LoVo (cell line): ENCODE measurements around the gene FZD4.
"Not testable (repeated sequence)": the region's sequence is repeated elsewhere in the genome, so short reads cannot be mapped to it uniquely, and the experiment has no call there.

ENCODE experiments used
- DNase-seq: peaks from one replicate; pipeline ENCODE4 v3.0.0-alpha.2; 2016; ENCODE audit warnings: low spot score

Gene FZD4

DNA sequence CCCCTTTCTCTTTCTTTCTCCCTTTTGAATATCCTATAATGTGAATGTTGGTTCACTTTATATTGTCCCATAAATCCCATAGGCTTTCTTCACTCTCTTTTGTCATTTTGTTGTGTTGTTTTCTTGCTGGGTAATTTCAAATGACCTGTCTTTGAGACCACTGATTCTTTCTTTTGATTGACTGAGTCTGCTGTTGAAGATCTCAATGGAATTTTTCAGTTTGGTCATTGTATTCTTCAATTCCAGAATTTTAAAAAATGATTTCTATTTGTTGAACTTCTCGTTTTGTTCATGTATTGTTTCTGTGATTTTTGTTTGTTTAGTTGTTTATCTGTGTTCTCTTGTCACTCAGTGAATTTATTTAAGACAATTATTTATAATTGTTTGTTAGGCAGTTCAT is 17.5 kb upstream of the FZD4 start:
- DNase-seq: no peak

DNA sequence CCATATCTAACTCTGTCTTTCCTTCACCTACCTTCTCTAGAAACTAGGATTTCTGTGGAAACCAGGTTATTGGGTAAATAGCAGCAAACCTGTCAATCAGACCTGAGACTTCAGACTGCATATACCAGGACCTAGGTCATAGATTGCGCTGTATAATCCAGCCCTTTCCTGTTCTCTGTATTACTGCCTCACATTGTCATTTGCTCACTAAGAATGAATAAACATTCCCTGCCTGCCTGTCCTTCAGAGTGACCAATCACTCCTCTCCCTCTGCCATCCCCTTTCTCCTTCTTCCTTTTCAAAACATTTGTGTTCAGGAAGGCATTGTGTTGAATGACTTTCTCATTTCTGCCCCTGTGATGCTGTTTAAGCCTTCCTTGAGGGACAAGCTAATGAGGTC is 14.1 kb upstream of the FZD4 start:
- DNase-seq: no peak

DNA sequence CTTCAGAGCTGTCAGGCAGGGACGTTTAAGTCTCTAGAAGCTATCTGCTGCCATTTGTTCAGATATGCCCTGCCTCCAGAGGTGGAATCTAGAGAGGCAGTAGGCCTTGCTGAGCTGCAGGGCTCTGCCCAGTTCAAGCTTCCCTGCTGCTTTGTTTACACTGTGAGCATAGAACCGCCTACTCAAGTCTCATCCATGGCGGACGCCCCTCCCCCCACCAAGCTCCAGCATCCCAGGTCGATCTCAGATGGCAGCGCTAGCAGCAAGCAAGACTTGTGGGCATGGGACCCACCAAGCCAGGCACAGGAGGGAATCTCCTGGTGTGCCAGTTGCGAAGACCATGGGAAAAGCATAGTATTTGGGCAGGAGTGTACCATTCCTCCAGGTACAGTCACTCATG is 12.4 kb upstream of the FZD4 start:
- not testable (repeated sequence) for DNase-seq

DNA sequence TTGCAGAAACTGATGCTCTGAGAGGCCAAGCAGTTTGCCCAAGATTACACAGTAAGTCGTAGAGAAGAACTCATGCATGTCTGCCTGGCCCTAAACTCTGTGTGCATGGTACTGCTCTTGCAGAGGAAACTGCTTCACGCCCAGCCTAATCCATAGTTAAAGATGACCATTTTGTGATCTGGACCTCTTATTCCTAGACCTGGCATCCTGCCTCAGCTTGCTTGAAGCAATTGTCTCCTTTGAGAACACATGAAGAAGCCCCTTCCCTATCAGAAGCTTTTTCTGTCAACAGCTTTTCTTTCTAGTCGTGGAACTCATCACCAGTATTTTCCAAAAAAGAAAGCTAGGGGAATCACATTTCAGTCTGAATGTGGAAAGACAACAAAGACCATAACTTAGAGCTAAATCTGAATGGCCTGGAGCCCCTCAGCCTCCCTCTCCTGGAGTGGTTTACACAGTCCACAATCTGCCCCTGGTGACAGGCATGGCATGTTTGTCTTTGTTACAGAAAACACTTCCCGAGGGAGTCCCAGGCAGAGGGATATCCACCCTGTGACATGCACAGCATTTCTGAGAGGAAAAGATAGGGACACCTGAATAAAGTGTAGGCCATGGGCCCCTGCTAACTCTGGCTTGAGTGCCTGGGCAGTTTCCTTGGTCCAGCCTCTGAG is 2.9 kb upstream of the FZD4 start:
- DNase-seq: no peak

DNA sequence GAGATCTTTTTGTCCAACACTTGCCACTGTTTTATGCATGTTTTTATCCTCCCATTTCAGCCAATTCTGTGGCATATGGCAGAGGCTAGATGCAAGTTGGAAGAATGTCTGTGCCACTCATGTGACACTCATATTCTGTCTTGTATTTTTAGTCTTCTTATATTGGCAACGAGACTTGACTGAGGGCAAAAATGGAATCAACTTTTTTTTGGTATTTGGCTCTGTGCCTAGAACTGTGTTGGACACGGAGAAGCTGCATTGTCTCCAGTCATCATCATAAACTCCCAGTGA is 1.7 kb upstream of the FZD4 start:
- DNase-seq: no peak

DNA sequence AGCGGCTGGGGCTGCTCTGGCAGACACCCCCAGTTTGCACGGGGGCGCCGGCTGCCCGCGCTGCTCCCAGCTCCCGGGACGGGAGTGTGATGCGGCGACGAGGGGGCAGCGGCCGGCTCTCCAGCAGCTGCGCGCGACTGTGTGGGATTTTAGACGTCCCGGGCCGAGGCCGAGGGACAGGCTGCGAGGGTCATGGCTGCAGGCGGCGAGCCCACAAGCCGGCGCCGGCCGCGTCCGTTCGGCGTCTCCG is 159 bp downstream of the FZD4 start:
- no peak for DNase-seq

DNA sequence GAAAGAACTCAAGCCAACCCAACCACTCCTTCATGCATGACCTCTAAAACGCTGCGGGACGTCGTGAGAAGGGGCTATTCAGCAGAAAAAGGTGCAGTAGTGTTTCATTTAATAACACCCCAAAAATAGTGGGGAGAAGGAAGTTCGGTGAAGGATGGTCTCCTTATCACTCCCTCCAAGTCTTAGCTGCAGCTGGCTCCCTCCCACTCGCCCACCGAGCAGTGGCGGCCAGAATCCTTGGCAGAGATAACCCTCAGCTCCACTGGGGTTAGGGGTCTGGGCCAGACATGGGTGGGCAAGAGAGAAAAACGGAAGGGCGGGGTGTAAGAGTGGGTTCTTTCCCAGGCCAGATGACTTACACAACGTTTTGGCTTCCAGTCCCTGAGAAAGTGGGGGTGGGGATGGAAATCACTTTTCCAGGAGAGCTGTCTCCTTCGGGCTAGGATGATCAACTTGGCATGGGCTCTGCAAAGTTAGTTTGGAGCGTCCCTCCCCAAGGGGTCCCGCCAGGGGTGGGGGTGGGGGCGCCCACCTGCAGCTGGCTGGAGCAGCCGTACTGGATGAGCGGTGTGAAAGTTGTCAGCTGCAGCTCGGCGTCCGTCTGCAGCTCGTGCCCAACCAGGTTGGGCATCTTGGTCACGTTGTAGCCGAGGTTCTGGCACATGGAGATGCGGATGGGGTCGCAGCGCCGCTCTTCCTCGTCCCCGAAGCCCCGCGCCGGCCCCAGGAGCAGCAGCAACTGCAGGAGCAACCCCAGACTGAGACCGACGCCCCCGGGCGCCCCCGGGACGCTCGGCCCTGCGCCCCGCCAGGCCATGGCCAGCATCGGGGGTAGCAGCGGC is 705 bp downstream of the FZD4 start:
- DNase-seq: peak; percentile 8

DNA sequence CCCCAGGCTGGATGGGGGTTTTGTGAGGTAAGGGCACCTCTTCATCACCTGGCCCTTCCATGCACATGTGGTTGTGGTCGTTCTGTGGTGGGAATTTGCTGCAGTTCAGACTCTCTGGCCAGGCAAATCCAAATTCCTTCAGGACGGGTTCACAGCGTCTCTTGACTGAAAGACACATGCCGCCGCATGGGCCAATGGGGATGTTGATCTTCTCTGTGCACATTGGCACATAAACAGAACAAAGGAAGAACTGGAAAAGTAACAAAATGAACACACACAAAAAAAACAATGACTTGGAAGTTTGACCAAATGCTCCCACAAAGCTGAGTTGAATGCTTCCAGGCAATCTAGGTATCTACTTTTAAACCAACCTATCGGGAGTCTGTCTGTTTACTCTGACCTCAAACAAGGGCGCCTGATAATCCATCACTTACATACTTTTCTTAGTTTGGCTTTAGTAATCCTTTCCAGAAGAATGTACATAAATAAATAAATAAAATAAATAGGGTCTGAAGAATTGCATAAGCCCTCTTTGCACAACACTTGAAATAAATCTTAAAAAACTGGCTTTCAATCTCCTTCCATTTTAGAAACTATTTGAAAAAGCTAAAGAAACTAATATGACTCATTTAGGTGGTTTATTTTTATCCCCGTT is 2.8 kb downstream of the FZD4 start:
- DNase-seq: no peak

DNA sequence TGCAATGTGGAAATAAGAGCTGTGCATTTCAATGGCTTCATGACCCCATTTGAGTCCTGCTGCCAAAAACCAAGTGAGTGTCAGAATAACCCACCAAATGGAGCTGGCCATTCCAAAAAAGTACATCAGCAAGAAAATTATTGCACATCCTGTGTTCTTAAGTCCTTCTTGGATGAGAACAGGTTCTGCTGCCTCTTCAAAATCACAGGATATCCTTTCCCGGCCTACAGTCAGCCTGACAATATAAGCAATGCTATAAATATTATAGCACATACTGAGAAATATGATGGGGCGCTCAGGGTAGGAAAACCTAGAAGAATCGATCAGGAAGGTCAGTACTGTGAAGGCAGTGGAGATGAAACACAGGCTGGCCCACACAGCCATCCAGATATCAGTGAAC is 3.5 kb downstream of the FZD4 start:
- DNase-seq: no peak

DNA sequence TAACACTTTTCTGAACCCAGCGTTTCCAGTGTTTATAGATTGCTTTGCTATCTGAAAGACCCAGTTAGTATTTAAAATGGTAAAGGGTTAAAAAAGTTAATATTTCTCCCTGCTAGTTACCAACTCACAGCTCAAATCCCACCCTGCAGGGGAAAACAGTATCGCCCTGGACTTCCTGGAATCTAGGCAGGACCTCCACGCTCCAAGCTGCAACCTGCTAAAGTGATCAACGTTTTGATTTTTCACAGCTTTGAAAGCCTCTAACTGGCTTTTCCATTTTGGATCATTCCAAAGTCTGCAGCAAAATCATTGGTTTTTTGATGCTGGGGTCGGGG is 4.6 kb downstream of the FZD4 start:
- DNase-seq: no peak

DNA sequence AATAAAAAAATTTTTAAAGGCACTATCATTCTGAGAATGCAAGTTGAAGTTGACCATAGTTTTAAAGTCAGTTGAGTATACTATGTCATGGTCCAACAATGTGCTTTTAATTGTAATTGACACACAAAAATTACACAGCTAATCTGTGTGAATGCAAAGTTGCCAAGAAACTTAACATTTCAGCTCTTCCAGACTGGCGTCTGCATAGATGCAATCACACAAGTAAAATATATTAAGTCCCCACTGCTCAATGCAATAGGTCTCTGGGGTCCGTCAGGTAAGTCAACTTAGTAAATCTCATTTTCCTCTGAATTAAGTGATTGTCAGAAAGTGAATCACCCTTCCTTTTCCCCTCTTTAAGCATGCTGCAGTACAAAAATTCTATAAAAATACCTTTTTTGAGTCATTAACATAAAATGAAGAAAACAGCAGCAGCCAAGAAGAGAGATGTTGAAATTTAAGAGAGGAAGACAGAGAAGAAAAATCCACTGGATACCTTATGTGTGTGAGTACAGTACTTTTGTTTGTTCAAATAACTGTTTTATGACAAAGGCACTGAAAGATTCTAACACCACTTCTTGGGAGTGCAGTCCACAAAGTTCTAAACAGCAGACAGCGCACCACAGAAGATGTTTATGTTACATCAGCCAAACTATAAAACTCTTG is 5.1 kb downstream of the FZD4 start:
- DNase-seq: no peak

DNA sequence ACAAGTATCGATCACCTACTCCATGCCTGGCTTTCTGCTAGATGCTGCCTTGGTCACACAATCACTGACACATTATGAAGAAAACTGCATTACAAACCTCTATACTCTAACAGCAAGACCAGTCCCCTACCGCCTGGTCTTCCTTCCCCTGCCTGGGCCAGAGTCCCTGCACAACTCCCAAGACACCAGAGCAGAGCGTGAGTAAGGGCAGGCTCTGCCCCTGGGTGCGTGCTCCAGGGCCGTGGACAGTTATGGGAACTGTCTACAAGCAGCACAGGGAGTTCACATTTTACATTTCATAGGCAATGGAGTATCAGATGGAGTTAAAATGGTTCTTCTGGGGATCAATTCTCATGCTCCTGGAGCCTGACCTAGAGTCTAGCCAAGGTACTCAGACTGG is 6.5 kb downstream of the FZD4 start:
- DNase-seq: no peak

DNA sequence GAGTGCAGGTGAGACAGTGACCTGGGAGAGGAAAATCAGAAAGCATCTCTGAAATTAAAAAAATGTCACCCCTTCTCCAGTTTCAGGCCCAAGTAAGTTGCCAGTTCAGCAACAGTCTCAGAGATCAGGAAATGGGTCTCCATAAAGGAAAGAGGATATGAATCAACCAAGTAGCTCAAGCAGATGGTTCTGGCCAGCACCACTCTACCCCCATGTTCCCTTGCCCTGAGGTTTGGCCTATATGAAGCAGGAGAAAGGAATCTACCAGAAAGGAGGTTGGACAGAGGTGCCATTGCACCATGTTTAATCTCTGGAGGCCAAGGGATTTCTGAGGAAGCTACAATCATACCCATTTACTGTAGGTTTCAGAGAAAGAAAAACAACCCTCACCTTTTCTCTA is 7.7 kb downstream of the FZD4 start:
- DNase-seq: no peak

DNA sequence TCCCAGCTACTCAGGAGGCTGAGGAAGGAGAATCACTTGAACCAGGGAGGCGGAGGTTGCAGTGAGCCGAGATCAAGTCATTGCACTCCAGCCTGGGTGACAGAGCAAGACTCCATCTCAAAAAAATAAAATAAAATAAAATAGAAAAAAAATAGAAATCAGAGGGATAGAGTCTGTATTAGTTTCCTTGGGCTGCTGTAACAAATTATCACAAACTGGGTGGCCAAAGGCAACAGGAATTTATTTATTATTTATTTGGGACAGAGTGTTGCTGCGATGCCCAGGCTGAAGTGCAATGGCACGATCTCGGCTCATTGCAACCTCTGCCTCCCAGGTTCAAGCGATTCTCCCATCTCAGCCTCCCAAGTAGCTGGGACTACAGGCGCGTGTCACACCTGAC is 11.7 kb downstream of the FZD4 start:
- not testable (repeated sequence) for DNase-seq

DNA sequence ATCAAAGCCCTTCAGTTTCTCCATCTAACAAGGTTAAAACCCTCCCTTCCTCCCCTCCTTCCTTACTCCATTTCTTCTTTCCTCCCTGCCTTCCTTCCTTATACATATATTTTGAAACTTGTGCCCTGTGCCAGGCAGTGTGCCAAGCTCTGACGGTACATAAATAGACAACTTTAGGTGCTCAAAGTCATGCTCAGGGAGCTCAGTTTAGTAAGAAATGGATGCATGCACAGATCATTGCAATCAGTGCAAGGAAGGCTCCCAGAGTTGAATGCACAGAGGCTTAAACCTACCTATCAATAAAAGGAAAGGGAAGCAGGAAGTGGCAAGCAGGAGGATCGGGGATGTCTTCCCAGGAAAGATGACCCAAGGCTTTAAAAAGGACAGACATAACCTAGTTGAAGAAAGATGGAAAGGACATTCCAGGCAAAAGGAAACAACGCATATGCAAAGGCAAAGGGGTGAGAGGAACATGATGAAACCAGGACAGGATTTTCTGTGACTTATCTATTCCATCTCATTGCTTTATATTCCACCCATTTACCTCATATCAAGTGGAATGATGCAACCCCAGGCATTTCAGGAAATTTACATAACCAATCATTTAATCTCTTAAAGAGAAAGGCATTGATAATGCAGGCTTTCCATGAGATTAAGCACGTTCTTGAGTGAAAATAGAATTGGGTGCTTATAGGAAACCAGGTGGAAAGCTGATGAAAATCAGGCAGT is 13.2 kb downstream of the FZD4 start:
- DNase-seq: no peak

DNA sequence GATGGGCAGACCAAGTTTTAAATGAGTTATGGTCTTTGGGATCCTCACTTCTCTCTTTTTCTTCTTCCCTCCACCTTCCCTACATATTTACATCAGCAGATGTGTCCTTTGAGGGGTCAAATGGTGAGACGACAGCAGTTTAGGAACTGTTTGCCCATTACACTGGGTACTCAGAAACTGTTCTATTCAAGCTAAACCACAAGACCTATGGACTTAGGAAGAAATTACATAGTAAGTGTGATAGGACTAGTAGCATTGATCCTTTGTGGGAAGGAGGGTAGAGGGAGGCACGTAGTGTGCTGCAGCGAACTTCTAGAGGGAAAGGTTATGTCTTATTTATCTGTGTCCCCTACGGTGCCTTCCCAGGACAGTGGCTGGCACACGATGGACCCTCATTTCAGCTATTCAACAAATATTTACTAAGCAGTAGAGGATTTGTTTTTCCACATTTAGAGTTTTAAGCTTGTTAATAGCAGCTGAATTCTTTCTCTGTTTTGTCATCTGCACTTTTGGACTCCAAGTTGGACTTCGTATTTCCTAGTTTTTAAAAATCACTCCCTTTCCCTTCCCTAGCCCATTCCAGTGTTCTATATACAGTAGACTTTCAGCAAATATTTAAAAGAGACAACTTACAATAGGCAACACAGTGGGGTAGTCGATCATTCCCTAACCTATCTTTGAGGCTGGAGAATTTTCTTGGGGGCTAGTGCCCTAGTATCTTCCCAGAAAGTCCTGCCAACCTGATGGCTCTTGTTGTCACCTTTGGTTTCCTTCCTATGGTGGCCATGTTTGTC is 13.9 kb downstream of the FZD4 start:
- no peak for DNase-seq

DNA sequence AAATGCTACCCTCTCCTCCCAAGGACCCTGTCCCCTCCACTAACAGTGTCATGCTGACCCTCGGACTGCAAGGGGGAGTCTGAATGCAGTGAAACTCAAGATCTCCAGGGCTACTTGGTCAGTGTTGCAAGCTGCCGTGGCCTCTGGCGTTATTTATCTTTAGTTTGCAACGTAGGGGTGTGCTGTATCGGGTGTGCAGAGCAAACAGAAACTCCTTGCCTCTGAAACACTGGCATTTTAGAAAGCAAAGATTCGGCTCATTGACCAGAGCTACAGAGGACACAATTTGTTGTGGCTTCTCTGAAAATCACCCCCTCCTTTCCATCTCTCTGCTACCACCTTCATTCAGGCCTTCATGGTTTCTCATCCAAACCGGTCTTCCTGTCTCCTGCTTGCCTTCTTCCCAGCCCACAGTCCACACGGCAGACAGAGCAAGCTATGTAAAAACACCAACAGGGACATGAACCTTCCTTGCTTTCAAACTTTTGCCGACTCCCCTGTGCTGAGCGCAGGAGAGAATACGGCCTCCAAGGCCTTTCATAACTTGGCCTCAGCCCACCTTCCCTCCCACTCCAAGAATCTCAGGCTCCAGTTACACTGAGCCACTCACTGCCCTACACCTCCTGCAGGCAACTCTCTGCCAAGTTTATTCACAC is 14.9 kb downstream of the FZD4 start:
- no peak for DNase-seq

DNA sequence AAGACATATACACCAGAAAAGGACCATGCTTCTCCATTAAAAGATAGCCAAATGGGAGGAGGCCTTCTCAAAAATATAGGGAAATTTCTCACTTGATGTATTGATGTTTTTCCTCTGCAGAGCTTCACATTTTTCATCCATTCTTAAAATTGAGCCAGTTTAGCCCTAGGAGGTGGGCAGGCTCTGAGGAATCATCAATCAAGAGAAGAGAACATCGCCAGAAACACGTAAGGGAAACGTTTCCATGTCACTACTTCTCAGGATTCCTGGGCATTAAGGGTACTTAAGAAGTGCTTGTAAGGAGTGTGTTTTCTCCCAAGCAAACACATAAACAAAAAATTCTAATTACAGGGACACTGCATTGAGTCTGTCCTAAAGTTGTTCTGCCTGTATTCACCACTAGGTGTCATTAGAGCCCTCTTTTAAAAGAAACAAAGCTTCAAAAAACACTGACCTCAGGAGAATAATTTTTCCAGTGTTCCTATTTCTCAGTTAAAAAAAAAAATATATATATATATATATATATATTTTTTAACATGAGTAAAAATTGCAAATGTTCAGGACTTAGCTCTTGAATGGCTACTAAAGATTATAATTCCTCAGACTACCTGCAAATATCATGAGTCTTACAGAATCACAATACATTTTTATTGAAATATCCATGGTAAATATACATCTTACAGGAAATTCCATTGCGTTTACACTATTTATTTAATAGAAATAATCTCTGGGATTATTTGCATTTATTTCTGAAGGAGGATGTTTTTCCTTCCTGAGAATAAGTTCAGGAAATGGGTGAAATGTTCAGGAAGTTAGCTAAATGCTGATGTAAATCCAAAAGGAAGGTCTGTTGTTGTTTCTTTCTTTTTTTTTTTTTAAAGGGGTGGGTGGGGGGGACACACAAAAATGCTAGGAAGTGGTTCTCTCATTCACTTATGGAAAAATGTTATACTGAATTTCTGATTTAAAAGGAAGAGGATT is 16.0 kb downstream of the FZD4 start:
- DNase-seq: peak; percentile 49

DNA sequence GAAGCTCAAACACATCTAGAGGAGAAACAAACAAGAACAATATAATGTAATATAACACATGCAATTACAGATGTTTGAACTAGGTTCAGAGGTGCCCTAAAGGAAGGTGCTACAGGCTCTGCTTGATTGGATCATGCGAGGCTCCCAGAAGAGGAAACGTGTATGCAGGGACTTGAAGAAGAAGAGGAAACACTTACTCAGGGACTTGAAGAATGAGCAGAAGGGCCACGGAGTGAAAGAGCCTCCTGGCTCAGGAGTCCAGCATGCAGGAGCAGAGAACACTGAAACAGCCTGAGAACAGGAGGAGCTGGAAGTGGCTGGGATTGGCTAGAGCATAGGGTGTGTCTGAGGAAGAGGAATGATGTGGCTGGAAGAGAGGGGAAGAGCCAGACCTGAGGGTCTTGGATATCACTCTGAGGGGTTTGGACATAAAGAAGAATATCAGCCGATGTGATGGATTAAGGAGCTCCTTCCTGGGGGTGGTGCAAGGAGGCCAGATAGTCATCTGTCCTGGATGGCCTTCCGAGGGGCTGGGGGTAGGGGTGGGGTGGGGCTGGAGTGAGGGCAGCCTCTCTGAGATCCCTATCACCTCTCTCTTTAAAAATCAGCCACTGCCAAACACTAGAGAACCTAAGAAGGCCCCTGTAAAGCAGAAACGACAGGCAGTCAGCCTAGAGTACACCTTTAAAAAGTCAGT is 16.8 kb downstream of the FZD4 start:
- DNase-seq: no peak
